Measurements from ENCODE around the gene RNF25. TPM values are rescaled to one million over a fixed set of nuclear protein-coding genes. Genes with fewer than 3 reads are reported as not detected.

The RNF25 gene
- total RNA-seq, 1 donor from 2014 or later, result 21.5 TPM

DNA sequence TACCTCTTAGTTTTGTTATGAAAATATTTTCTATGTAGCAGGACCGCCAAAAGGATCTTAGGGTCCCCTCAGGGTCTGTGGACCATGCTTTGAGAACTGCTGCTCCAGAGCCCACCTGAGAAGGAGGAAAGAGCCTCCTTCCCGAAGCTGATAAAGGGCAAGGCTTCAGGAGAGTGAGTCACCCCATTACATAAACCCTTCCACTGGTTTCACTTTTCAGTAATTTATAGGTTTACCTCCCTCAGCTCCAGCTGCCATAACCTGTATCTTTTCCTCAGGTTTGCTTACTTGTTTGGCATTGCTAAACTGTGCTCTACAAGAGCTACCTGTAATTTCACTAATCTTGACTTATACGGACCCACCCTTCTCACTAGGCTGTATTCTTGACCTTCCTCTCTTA, 45.5 kb upstream of the RNF25 start:
- ATAC-seq, result peak; percentile 52 to 85
- intact Hi-C loops (cut with DNase I), result loop anchor here (10.0 kb wide), 1 partner anchor 128 kb away; no protein-coding TSS in a partner anchor
- Histone ChIP-seq H3K36me3 (peaks cover 9% of the 10 kb centered on the region), H3K9me3 (no peaks in the 10 kb centered on the region), H3K27ac (peak overlapping the region; percentile 36), H3K4me3 (no peak overlapping the region), H3K27me3 (ENCODE audit: low read depth) (no peaks in the 10 kb centered on the region), H3K4me1 (peaks cover 14% of the 10 kb centered on the region)
- DNase-seq, result no peak
- TF ChIP-seq, protein P1, sequence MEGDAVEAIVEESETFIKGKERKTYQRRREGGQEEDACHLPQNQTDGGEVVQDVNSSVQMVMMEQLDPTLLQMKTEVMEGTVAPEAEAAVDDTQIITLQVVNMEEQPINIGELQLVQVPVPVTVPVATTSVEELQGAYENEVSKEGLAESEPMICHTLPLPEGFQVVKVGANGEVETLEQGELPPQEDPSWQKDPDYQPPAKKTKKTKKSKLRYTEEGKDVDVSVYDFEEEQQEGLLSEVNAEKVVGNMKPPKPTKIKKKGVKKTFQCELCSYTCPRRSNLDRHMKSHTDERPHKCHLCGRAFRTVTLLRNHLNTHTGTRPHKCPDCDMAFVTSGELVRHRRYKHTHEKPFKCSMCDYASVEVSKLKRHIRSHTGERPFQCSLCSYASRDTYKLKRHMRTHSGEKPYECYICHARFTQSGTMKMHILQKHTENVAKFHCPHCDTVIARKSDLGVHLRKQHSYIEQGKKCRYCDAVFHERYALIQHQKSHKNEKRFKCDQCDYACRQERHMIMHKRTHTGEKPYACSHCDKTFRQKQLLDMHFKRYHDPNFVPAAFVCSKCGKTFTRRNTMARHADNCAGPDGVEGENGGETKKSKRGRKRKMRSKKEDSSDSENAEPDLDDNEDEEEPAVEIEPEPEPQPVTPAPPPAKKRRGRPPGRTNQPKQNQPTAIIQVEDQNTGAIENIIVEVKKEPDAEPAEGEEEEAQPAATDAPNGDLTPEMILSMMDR (IDR thresholded peaks at IDR 0.05), result no peak

DNA sequence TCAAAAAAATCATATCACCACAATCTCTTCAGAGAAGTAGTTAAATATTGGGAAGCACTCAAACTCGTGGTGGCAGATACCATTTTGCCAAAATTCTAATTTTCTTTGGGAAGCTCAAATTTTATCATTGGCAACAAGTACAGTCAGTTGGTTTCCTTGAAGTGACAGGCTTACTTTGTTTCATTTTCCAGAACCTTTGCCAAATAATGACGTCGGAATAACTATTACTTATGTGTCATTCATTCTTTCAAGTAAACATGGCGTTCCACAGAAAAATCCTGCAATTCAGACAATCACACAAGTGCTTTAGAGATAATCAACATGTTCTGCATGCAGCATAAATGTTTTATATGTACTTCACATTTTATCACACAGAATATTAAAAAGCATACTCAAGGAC, 44.3 kb upstream of the RNF25 start:
- Histone ChIP-seq H3K36me3 (peaks cover 9% of the 10 kb centered on the region), H3K9me3 (no peaks in the 10 kb centered on the region), H3K27ac (no peak overlapping the region), H3K27me3 (ENCODE audit: low read depth) (no peaks in the 10 kb centered on the region), H3K4me1 (peaks cover 22% of the 10 kb centered on the region), H3K4me3 (no peak overlapping the region)
- ATAC-seq, result no peak
- intact Hi-C loops (cut with DNase I), result loop anchor here (10.0 kb wide), 1 partner anchor 129 kb away; no protein-coding TSS in a partner anchor
- TF ChIP-seq, protein P1 (IDR thresholded peaks at IDR 0.05), result no peak
- no peak for DNase-seq

DNA sequence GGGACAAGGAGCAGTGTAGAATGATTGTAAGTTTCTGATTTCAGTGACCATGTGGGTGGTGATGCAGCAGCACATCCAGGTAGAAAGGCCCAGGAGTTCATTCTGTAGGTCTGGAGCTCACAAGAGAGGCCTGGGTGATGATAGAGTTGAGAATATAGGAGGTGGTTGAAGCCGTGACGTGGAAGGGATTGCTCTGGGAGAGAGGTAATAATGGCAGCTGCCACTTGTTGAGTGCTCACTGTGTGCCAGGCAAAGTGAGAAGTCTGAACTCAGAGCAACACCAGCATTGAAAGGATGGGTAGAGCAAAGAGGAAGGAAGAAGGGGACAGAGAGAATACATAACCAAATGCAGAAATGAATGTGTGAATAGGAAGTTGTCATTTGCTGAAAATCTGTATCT, 42.1 kb upstream of the RNF25 start:
- Histone ChIP-seq H3K9me3 (no peaks in the 10 kb centered on the region), H3K36me3 (peaks cover 9% of the 10 kb centered on the region), H3K27me3 (ENCODE audit: low read depth) (no peaks in the 10 kb centered on the region), H3K27ac (no peak overlapping the region), H3K4me3 (no peak overlapping the region), H3K4me1 (peaks cover 22% of the 10 kb centered on the region)
- intact Hi-C loops (cut with DNase I), result loop anchor here (10.0 kb wide), 1 partner anchor 131 kb away; no protein-coding TSS in a partner anchor
- DNase-seq, result no peak
- TF ChIP-seq, protein P1 (IDR thresholded peaks at IDR 0.05), result no peak
- no peak for ATAC-seq

- peak in 1 of 2 donors; percentile 25 for ATAC-seq
- Histone ChIP-seq H3K27ac (peak overlapping the region; percentile 91), H3K4me1 (peaks cover 12% of the 10 kb centered on the region), H3K27me3 (ENCODE audit: low read depth) (no peaks in the 10 kb centered on the region), H3K9me3 (no peaks in the 10 kb centered on the region), H3K4me3 (peak overlapping the region; percentile 96), H3K36me3 (peaks cover 9% of the 10 kb centered on the region)
- TF ChIP-seq, protein P1 (IDR thresholded peaks at IDR 0.05), result no peak
- no peak for DNase-seq
- intact Hi-C loops (cut with DNase I), result loop anchor here (10.0 kb wide), 1 partner anchor 133 kb away; no protein-coding TSS in a partner anchor
Observed at GRCh38 chr2:218711550-218711929, 39.7 kb upstream of the RNF25 start.

DNA sequence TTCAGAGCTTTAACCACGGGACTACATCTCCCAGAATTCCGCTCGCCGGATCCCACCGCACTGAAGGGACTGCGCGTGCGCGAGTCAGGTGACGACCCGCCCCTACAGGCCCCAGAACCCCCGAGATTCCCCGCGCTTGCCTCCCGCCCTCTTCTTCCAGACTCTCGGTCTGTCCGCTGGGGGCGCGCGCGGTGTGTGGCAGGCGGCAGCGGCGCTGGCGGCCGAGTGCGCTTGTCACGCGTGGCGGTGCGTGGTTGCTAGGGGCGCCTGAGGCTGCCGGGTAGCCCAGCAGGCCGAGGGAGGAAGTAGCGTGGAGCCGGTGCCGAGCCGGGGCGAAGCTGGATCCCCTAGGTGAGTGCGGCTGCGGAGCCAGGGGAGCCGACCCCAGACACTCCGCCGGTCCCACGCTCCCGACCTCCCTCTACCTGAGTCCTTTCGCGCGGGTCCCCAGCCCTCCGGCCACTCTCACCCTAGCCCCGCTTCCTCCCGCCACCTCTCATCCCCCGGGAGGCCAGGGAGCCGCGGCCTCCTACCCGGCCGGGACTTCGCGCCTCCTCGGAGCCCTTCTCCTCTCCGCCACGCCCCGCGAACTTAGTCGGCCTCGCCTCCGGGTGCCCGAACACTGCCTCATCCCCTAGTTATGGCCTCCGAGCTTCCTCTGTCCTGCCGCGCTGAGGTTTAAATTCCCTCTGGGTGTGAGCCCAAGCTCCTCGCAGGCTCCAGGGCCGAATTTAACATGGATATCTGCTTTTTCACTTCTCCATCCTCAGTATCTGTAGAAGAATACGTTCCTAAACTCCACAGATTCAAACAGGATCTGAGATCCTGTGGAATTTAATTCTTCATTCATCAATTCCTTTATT, 39.1 kb upstream of the RNF25 start, which contains the start of gene TTLL4:
Gene TTLL4 (plus strand): TSS at position 149 of the 863 bp plus-strand sequence. CDS start 26,842 bp downstream, outside the sequence.
- Histone ChIP-seq H3K4me1 (peaks cover 10% of the 10 kb centered on the region), H3K9me3 (no peaks in the 10 kb centered on the region), H3K27ac (peak within 1 kb of the TSS; percentile 91), H3K4me3 (peak within 1 kb of the TSS; percentile 96), H3K36me3 (peaks cover 4% of the 10 kb centered on the region), H3K27me3 (ENCODE audit: low read depth) (no peaks in the 10 kb centered on the region)
- DNase-seq (peak; percentile 99), ATAC-seq (peak; percentile 99 to 100)
- intact Hi-C loops (cut with DNase I), result loop anchor here (10.0 kb wide), 1 partner anchor 134 kb away; no protein-coding TSS in a partner anchor
- TF ChIP-seq, protein P1 (IDR thresholded peaks at IDR 0.05), result peak; percentile 95

All from lower lobe of right lung (tissue), 2 donors.